Measurements from ENCODE around the gene SYNE3.

GRCh38 chr14:95561001-95561412, 44.6 kb upstream of the SYNE3 start:
- TF ChIP-seq POLR2AphosphoS5 (IDR thresholded peaks at IDR 0.05; ENCODE audit: borderline replicate concordance, low read depth, low read length) = no peak
- TF ChIP-seq EZH2 (IDR thresholded peaks at IDR 0.05) = no peak

All from SK-N-MC (cell line).